GM19324 (cell line): ENCODE data around the gene MEGF6.

Source experiments
- ATAC-seq: cut with Tn5 transposase; IDR thresholded peaks from one replicate; pipeline ENCODE4 v1.9.1; 2021; ENCODE audit warnings: mild to moderate bottlenecking, moderate library complexity; ENCODE audit not compliant: unreplicated experiment, low FRiP score

The MEGF6 gene, protein sequence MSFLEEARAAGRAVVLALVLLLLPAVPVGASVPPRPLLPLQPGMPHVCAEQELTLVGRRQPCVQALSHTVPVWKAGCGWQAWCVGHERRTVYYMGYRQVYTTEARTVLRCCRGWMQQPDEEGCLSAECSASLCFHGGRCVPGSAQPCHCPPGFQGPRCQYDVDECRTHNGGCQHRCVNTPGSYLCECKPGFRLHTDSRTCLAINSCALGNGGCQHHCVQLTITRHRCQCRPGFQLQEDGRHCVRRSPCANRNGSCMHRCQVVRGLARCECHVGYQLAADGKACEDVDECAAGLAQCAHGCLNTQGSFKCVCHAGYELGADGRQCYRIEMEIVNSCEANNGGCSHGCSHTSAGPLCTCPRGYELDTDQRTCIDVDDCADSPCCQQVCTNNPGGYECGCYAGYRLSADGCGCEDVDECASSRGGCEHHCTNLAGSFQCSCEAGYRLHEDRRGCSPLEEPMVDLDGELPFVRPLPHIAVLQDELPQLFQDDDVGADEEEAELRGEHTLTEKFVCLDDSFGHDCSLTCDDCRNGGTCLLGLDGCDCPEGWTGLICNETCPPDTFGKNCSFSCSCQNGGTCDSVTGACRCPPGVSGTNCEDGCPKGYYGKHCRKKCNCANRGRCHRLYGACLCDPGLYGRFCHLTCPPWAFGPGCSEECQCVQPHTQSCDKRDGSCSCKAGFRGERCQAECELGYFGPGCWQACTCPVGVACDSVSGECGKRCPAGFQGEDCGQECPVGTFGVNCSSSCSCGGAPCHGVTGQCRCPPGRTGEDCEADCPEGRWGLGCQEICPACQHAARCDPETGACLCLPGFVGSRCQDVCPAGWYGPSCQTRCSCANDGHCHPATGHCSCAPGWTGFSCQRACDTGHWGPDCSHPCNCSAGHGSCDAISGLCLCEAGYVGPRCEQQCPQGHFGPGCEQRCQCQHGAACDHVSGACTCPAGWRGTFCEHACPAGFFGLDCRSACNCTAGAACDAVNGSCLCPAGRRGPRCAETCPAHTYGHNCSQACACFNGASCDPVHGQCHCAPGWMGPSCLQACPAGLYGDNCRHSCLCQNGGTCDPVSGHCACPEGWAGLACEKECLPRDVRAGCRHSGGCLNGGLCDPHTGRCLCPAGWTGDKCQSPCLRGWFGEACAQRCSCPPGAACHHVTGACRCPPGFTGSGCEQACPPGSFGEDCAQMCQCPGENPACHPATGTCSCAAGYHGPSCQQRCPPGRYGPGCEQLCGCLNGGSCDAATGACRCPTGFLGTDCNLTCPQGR (N-terminal part only)

DNA sequence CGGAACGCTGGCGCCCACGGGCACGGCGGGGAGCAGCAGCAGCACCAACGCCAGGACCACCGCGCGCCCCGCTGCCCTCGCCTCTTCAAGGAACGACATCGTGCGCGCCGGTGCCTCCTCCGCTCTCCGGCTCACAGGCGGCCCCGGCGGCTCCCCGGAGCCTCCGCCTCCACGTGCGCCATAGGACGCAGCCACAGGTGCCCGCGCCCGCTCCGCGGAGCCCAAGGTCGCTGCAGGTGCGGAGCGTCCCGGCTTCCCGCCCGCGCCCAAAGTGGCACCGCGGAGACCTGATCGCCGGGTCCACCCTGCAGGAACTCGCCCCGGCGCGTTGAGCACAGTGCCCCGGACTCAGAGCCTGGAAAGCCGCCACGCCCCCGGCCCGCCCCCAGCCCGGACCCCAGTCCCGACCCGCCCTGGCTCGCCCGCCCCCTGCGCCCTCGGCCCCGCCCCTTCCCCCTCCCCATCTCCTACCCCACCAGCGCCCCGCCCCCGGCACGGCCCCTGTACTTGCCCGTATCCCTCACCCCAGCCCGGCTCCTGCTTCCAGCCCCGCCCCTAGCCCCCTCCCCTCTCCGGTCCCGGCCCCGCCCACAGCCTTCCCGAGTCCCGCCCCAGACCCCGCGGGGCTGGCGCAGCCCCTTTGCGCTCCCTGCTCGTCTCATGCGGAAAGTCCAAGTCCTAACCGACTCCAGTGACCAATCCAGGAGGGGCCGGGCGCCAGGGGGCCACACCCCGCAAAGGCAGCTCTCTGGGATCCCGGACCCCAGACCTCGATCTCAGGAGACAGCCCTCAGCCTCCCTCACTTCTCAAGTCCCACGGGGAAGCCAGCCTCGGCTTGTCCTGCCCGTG lies at the start of gene MEGF6:
Gene MEGF6 (minus strand): TSS at position 339 of the 850 bp plus-strand sequence. CDS start 240 bp downstream, at position 99.
- ATAC-seq, result no peak

DNA sequence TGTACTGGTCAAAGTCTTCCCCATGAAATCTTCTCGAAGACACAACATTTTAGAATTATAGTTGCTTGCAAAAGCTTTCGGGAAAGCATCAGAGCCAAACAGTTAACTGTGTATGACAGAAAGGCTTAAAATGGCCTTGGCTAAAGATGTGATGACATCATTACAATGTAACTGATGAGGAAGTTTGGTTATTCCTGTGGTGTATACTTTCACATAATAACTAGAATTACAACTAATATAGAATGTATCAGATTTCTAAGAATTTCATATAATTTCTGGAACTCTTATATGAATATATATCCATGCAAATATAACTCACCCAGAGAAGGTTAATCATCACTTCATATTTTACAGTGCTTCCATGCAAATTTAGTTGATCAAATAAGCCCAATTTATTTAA lies 49.4 kb upstream of the MEGF6 start:
- ATAC-seq, result no peak

DNA sequence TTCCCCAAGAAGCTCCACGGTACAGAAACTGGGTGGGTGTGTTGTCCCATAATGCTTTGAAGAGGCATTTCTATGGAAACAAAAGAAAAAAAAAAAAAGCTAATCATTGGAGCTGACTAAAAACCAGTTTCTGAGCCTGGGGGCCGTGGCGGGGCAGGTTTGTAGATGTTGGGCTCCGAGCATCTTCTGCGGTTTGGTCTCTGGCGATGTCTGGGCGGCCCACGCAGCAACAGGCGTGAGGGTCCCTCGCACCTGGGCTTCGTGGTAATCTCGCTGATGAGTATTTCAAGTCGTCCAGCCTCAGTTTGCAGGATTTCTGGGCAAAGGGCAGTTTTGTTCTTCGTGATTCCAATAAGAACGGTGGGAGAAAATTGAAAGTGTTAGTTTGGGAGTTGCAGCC lies 47.8 kb upstream of the MEGF6 start:
- no peak for ATAC-seq

DNA sequence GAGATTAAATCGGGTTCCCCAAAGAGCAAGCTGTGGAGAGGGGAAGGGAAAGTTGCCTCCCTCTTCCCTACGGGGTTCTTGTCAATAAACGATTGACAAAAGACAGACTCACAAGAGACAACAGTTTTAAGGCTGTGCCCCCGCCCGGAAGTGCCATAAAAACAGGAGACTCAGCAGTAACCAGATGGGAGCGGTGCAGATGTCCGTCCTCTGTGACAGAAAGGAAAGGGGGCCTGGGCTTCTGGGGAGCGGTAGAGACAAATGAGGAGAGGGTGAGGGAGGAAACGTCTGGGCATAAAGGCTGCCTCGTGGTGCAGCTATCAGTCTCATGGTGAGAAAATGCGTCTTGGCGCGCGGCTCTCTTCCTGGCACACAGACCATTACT lies 46.9 kb upstream of the MEGF6 start:
- no peak for ATAC-seq

DNA sequence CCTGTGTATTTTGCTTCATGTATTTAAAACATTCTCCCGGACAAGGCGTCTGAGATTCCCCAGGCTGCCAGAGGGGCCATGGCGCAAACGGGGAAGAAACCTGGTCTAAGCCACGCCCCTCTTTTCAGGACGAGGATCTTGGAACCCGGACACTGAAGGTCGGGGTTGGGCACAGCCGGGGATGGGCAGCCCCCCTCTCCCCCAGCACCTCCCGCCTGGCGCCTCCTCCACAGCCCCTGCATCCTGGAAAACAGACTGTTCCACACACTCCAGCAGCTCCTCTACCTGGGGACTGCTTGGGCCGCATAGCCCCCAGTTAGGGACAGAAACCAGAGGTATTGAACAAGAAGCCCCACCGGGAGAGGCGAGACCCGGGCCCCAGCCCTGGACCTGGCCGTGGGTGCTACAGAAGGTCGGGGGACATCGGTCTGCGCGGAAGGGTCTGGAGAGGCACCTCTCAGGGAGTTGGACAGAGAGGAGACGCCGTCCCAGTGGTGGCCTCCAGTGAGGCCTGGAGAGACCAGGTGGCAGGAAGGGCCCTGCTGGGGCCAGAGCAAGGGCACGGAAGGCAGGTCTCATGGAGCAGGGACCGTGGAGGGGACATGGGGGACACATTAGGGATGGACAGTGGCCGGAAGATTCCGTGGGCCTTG lies 46.4 kb upstream of the MEGF6 start:
- ATAC-seq, result no peak

DNA sequence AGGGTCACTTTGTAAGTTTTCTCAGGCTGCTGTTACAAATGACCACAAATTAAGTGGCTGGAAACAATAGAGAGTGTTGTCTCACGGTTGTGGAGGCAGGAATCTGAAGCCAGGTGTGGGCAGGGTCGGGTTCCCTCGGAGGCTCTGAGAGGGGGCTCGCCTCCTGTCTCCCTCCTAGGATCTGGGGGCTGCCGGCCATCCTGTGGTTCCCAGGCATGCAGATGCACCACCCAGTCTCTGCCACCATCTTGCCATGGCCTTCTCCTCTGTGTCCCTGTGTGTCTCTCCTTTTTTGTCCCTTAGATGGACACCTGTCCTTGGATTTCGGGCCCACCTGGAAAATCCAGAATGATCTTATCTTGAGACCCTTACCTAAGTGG lies 45.8 kb upstream of the MEGF6 start:
- no peak for ATAC-seq

DNA sequence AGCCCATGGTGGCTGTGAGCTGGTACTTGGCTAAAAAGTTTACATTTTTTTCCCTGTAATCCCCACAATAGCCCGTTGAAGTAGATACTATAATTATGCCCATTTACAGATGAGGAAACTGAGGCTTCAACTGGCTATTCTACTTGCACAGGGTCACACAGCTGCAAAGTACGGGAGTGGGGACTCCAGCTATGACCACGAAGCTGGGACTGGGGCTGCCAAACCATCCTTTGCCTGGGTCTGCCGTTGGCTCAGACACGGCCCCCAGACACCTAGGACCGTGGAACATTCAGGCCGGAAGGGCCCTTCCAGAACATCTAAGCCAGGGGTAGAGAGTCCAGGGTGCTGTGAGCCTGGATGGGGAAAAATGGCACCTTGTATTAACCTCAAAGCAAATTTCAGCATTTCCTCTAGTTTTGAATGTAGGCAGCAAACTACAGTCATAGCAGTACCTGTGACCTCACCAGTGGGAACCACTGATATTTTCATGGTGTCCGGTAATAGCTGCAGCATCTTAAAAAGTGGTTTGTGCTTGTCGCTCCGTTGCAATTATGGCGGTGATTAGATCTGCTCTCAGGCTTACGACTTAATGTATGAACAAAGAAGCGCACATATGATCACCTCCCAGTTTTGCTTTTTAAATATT lies 45.3 kb upstream of the MEGF6 start:
- ATAC-seq, result no peak

DNA sequence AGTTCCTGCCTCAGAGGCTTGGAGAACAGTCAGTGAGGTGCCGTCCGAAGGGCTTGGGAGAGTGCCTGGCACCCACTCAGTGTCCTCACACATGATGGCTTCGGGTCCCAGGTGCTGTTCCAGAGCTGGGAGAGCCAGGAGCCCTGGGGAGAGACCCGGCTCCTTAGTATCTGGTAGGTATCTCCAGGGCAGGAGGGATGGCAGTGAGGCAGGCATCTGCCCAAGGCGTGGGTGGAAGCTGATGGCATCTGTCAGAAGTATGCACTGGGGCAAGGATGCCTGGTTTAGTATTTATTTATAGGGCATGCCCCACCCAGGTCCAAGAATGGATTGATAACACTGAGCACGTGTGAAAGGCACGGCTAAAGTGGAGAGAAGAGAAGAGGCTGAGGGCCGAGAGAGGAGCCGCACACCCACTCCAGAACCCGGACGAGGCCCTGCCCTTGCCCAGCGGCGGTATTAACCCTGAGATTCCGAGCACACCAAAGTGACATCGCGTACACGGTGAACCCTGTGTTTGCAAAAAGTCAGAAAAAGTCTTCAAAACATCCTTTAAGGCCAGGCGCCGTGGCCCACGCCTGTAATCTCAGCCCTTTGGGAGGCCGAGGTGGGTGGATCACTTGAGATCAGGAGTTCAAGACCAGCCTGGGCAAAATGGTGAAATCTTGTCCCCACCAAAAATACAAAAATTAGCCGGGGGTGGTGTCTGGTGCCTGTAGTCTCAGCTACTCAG lies 43.4 kb upstream of the MEGF6 start:
- no peak for ATAC-seq

DNA sequence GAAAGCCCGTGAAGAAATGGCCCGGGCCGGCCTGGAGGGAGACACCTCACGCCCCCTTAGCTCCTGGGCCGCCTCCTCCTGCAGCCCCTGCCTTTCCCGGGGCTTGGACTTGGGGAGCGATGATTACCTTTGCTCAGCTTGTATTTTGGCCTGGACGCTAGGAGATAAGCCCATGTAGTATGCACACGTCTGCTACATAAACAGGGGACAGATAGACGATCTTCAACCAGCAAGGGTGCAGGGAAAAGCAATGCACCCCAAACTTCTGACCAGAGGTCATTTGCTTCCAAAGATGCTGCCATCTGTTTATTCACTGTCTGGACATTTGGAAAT lies 41.9 kb upstream of the MEGF6 start:
- no peak for ATAC-seq

DNA sequence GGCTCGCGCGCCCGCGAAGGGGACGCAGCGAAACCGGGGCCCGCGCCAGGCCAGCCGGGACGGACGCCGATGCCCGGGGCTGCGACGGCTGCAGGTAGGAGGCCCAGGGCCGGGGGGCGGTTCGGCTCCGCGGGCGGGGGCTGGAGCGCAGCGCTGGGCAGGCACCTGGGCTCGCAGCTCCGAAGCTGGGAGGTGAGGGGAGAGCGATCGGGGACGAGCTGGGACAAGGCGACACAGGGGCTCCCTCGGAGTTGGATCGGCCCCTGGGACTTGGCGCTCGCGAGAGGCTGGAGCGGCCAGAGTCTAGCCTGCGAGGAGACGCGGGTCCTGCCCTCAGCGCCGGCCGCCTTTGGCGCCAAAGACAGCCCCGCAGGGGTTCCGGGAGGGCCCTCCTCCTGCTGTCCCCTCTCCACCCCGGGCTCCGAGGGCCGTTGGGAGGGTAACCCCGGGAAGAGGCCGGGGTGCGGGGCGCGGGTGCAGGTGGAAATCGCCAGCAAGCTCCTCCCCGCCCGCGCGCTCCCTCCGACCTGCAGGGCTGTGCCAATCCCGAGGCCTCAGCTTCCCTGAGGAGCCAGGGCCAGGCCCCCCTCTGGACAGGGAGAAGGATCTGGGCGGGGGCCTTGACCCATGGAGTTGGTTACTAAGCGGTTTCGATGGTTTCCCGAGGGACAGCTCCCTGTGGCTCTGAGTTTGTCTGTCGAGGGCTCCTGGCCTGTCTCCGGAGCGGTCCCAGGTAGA lies 41.4 kb upstream of the MEGF6 start:
- peak; percentile 4 for ATAC-seq

DNA sequence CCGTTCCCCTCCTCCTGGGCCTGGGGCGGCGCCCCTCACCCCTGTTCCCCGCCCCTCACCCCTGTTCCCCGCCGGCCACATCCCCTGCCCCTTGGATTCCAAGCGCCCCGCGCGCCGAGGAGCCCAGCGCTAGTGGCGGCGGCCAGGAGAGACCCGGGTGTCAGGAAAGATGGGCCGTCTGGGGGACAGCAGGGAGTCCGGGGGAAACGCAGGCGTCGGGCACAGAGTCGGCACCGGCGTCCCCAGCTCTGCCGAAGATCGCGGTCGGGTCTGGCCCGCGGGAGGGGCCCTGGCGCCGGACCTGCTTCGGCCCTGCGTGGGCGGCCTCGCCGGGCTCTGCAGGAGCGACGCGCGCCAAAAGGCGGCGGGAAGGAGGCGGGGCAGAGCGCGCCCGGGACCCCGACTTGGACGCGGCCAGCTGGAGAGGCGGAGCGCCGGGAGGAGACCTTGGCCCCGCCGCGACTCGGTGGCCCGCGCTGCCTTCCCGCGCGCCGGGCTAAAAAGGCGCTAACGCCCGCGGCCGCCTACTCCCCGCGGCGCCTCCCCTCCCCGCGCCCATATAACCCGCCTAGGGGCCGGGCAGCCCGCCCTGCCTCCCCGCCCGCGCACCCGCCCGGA lies 40.7 kb upstream of the MEGF6 start, which contains the start of gene TP73:
Gene TP73 (plus strand): TSS at position 587 of the 618 bp plus-strand sequence. CDS start 29,850 bp downstream, outside the sequence.
- peak; percentile 34 for ATAC-seq

DNA sequence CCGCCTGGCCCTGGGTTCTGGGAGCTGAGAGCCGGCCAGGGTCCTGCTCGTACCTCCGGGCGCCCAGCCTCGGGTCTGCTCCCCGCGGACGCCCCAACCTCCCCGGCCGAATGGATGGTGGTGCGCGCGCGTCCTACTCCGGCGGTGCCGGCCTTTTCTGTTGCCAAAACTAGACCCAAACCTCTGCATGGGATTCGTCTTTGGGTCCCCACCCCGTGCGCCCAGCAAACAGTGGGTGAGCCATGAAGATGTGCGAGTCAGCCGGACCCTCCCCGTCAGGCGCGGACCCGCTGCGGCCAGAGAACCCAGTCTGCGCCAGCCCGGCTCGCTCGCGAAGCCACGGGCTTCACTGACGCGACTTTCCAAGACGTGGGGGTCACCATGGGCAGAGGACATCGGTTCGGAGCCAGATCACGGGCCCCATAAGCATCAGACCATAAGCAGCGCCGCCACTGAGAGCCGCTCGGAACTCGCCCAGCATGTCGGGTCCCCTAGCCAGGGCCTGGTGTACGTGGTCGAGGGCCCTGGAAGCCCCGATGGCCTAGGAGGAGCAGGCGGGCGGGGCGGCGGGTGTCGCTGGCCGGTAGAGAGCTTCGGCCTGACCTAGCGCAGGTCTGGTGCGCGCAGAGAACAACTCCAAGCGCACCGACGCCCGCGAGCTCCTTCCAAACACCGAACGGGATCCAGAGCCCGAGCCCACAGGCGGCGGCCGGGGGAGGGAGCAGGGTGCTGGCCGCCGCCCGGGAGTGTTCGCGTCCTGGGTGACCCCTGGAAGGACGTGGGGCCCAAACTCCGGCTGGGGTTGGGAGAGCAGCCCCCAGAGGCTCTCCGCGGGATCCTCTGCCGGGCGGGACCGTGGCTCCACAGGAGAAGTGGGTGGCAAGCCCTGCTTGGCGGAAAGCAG lies 40.0 kb upstream of the MEGF6 start:
- ATAC-seq, result no peak

DNA sequence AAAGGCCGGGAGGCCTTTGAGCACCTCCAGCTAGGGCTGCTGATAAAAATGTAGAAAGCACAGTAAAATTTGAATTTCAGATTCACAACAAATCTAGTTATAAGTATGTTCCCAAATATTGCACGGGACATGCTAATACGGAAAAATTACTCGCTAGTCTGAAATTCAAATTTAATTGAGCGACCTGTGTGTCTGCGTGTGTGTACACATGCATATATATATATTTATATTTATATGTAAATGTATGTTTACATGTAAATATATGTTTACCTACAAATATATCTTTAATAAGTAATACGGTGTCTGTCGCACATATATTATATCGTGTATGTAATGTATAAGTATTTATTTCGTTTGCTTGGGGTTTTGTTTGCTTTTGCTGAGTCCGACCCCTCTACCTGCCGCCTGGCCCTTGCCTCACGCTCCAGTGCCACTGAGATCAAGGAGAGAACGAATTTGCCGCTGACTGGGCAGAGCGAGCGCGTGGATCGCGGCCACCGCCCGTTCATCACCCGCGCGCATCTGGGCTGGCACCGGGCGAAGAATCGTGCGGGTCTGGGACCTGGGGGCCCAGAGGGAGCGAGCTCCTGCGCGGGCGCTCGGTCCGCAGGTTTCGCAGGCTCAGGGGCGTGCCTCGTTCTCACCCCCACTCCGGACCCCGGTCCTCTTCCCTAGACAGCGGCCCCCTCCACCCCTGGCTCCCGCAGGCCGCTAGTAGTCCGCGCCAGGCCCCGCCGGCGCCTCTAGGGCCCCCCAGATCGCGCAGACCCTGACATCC lies 39.1 kb upstream of the MEGF6 start:
- ATAC-seq, result no peak

DNA sequence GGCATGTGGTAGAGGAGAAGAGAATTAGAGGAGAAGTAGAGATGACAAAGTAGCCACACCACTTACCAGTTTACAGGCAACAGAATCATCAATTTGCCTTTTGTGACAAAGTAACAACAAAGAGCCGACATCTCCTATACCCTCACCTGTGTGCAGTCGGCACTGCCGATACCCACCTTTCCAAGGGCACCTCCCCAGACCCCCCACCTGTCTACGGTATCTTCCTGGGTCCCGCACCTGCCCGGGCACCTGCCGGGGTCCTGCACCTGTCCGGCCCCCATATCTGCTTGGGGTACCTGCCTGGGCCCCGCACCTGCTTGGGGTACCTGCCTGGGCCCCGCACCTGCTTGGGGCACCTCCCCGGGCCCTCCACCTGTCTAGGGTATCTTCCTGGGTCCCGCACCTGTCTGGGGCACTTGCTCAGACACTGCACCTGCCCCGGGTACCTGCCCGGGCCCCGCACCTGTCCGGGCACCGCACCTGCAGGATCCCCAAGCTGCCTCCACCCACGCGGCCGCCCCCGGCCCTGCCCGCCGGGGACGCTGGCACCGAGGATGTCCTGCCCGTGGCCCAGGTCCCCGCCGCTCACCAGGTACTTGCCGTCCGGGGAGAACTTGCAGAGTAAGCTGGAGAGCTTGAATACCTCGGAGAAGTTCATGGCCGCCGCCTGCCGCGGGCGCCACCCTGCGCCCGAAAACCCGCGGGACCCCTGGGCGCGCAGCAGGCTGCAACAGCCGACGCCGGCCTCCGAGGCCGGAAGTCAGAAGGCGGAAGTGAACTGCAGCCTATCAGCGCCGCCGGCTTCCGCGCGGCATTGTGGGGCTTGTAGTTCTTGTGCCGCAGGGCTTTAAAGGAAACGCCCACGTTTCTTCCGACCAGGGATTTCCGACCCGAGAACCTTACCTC lies 38.3 kb upstream of the MEGF6 start, which contains the start of gene WRAP73:
Gene WRAP73 (minus strand): TSS at position 762 of the 906 bp plus-strand sequence. CDS start 104 bp downstream, at position 658.
- ATAC-seq, result peak; percentile 78
